Mammary microvascular endothelial cell (primary cell): ENCODE results near the gene DPM3. TPM values are rescaled to one million over a fixed set of nuclear protein-coding genes. Genes with fewer than 3 reads are reported as not detected.

Source experiments
- total RNA-seq: library from RNA; depleted of rRNA; stranded (reverse); fragments of >200 nt; gene quantifications from 2 replicates; pipeline ENCODE4 v1.2.3, GENCODE V29; 2015

The DPM3 gene, protein sequence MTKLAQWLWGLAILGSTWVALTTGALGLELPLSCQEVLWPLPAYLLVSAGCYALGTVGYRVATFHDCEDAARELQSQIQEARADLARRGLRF
- 98.3 and 118 TPM in 2 replicates for total RNA-seq

DNA sequence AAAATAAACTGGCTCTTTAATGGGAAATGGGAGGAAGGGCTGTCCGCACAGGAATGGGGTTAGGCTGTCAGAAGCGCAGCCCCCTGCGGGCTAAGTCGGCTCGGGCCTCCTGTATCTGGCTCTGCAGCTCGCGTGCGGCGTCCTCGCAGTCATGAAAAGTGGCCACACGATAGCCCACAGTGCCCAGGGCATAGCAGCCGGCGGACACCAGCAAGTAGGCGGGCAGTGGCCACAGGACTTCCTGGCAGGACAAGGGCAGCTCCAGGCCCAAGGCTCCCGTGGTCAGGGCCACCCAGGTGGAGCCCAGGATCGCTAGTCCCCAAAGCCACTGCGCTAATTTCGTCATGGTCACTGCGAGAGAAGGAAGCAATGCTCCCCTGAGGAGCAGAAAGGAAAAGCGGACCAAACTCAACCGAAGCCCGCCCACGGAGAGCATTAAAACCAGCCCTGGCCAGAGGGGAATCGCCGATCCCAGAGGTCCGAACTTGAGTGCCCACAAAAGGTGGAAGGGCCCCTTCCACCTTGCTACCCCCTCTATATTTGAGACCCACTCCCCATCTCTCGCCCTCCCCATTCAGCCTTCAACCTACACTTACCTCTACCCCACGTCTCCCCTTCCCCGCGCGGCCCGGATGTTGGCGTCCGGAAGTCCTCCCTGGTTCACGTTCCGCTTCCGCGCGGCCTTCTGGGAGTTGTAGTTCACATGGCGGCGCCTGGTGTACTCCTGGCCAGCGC lies at the start of gene DPM3:
DPM3 (minus strand) TSS at position 637 of the 735 bp plus-strand sequence; CDS start at position 346, 291 bp downstream.

DNA sequence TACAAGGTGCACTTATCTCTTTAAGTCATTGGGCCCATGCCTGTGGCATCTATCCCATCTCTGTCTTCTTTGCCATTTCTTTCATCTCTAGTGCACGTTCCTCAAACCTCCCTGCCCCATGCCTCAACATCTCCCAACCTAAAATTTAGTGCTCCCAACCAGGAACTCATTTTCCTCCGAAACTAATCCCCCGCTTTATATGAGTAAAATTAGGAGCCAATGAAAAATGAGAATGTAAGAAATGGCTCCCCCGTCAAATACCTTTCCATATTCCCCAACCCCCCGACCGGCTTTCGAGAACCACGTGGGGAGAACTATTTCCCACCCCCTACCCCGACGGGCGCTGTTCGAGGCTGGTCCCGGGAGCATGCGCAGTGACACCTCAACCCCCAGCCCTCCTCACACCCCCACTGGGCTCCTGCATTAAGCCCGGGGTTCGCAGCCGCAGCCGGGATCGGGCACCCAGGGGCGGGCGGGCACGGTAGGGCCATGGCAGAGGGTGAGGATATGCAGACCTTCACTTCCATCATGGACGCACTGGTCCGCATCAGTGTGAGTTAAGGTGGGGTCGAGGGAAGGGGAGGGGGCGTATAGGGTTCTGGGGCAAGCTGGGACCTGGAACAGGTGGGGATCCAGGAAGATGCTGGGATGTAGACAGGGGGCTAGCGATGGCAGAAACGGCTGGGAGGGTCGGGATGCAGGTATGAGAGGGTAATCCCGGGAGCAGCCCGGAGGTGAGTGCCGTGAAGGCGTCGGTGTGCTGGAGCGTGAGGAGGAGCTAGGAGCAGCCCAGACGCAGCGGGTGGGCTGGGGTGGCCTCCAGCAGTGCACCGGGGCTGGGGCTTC lies 33.4 kb upstream of the DPM3 start, which contains the start of gene TRIM46:
TRIM46 (plus strand) TSS at position 372 of the 846 bp plus-strand sequence; CDS start at position 490, 118 bp downstream.

GRCh38 chr1:155172732-155173477 lies 32.6 kb upstream of the DPM3 start, which contains the start of gene KRTCAP2:
KRTCAP2 (minus strand) TSS chr1:155173304; CDS start chr1:155173224, 80 bp downstream.

GRCh38 chr1:155135415-155136028 lies 4.8 kb downstream of the DPM3 start, which contains the start of gene SLC50A1:
SLC50A1 (plus strand) TSS chr1:155135852; CDS start chr1:155135912, 60 bp downstream.

DNA sequence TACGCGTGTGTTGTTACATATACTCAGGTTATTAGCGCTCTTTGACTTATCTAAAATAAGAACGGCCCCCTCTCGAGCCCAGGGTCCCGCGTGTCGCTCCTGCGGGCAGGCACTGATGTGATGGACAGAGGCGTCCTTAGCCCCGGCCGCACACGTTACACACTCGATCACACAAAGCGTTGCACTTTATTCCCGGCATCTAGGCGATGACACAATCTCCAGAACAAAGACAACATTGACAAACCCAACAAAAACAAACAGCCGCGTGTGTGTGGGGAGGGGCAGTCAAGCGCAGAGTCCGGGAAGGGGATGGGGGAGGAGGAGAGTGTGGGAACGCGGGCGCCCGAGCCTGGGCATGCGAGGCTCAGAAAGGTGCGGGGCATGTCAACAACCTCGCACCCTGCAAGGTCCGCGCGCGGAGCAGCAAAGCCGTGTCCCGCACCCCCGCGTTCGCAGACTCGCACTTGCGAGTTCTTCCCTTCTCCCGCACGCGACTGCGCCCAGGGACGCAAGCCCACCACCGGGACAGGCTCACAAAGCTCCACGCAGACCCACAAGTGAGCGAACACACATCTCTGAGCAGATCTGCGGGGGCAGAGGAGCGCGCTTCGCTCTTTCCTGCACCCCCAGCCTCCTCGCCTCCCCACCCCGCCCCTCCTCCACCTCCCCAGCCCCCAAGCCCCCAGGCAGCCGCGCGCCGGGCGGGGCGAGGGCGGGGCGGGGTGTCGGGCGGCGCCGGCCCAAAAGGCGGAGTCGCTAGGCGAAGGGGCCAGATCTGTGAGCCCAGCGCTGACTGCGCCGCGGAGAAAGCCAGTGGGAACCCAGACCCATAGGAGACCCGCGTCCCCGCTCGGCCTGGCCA lies 13.0 kb downstream of the DPM3 start, which contains the start of gene EFNA1:
EFNA1 (plus strand) TSS at position 772 of the 862 bp plus-strand sequence. CDS start 102 bp downstream, outside the sequence.

Other genes with a start within 250 kb of the DPM3 start
- 11.4 and 13.8 TPM in 2 replicates for gene PMVK, start 203.8 kb downstream of the DPM3 start, total RNA-seq
- gene PBXIP1, start 184.4 kb downstream of the DPM3 start, total RNA-seq: 41.0 and 47.8 TPM in 2 replicates
- gene PYGO2, start 178.7 kb downstream of the DPM3 start, total RNA-seq: 13.3 and 13.9 TPM in 2 replicates
- 224 and 240 TPM in 2 replicates for gene SHC1, start 169.8 kb downstream of the DPM3 start, total RNA-seq
- 186 and 213 TPM in 2 replicates for gene CKS1B, start 165.8 kb downstream of the DPM3 start, total RNA-seq
- gene FLAD1, start 157.2 kb downstream of the DPM3 start, total RNA-seq: 27.8 and 32.6 TPM in 2 replicates
- not detected in 2 replicates for gene LENEP, start 146.9 kb downstream of the DPM3 start, total RNA-seq
- 14.7 and 15.7 TPM in 2 replicates for gene ZBTB7B, start 137.7 kb downstream of the DPM3 start, total RNA-seq
- gene DCST2, start 106.8 kb downstream of the DPM3 start, total RNA-seq: not detected in 2 replicates
- gene DCST1, start 106.7 kb downstream of the DPM3 start, total RNA-seq: not detected in 2 replicates
- gene ADAM15, start 89.2 kb downstream of the DPM3 start, total RNA-seq: 763 and 804 TPM in 2 replicates
- gene EFNA4, start 76.8 kb downstream of the DPM3 start, total RNA-seq: 7.9 and 9.4 TPM in 2 replicates
- gene EFNA3, start 61.7 kb downstream of the DPM3 start, total RNA-seq: 0.64 and 0.80 TPM in 2 replicates
- gene EFNA1, start 12.7 kb downstream of the DPM3 start, total RNA-seq: 30.8 and 33.2 TPM in 2 replicates
- 35.6 and 39.2 TPM in 2 replicates for gene SLC50A1, start 4.7 kb downstream of the DPM3 start, total RNA-seq
- gene KRTCAP2, start 32.8 kb upstream of the DPM3 start, total RNA-seq: 160 and 168 TPM in 2 replicates
- gene TRIM46, start 33.3 kb upstream of the DPM3 start, total RNA-seq: 1.4 and 2.7 TPM in 2 replicates
- gene THBS3, start 67.4 kb upstream of the DPM3 start, total RNA-seq: 2.7 and 4.0 TPM in 2 replicates
- gene MTX1, start 68.2 kb upstream of the DPM3 start, total RNA-seq: 74.1 and 76.9 TPM in 2 replicates
- 15.2 and 15.3 TPM in 2 replicates for gene ENTREP3, start 115.0 kb upstream of the DPM3 start, total RNA-seq
- 111 and 127 TPM in 2 replicates for gene SCAMP3, start 121.8 kb upstream of the DPM3 start, total RNA-seq
- gene CLK2, start 133.0 kb upstream of the DPM3 start, total RNA-seq: 13.1 and 15.4 TPM in 2 replicates
- 0.20 TPM in 2 replicates for gene HCN3, start 136.9 kb upstream of the DPM3 start, total RNA-seq
- not detected in 2 replicates for gene PKLR, start 160.9 kb upstream of the DPM3 start, total RNA-seq
- gene FDPS, start 168.3 kb upstream of the DPM3 start, total RNA-seq: 469 and 476 TPM in 2 replicates
- gene RUSC1, start 180.4 kb upstream of the DPM3 start, total RNA-seq: 33.0 and 39.0 TPM in 2 replicates